Tibial nerve (tissue), 3 donors: Measurements from ENCODE around the gene YIPF2.

Experiments used
- CTCF ChIP-seq, 5 experiments: fragments of 200-600 bp in 3 of 5; fragments of 450-650 bp in 2 of 5; sonication (generic) in 3 of 5; IDR thresholded peaks; one replicate each; pipeline ENCODE4 v1.5.1; 2016 to 2019; ENCODE audit warnings: antibody characterized with exemption in 5 of 5, mild to moderate bottlenecking in 3 of 5, moderate library complexity in 2 of 5
- POLR2A ChIP-seq, 2 donors: fragments of 450-650 bp; IDR thresholded peaks; one replicate each; pipeline ENCODE4 v1.6.1; 2017; ENCODE audit warnings: antibody characterized with exemption in 2 of 2, mild to moderate bottlenecking in 2 of 2, moderate library complexity in 2 of 2

GRCh38 chr19:10913716-10914340, 14.6 kb downstream of the YIPF2 start:
- TF ChIP-seq POLR2A (IDR thresholded peaks at IDR 0.05) (no peak), CTCF (IDR thresholded peaks at IDR 0.05) (no peak)
